22Rv1 (cell line): Measurements from ENCODE around the gene RABIF.
"Not testable (repeated sequence)": the region's sequence is repeated elsewhere in the genome, so short reads cannot be mapped to it uniquely, and the experiment has no call there.

Source experiments
- ZFX ChIP-seq: fragments of 450-650 bp; IDR thresholded peaks from 2 replicates; pipeline ENCODE4 v1.6.1; 2017; ENCODE audit warnings: antibody characterized with exemption, borderline replicate concordance
- TF ChIP-seq, protein P1 (sequence below): fragments of 450-650 bp; IDR thresholded peaks from 2 replicates; pipeline ENCODE4 v1.5.1; 2017; ENCODE audit warnings: mild to moderate bottlenecking

DNA sequence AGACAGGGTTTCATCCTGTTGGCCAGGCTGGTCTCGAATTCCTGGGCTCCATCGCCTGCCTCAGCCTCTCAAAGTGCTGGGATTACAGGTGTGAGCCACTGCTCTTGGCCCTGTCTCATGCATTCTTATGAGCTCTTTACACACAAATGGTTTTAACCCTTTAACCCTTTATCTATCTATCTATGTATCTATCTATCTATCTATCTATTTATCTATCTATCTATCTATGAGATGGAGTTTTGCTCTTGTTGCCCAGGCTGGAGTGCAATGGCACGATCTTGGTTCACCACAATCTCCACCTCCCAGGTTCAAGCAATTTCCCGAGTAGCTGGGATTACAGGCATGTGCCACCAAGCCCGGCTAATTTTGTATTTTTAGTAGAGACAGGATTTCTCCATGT, 14.9 kb upstream of the RABIF start:
- TF ChIP-seq, protein P1, sequence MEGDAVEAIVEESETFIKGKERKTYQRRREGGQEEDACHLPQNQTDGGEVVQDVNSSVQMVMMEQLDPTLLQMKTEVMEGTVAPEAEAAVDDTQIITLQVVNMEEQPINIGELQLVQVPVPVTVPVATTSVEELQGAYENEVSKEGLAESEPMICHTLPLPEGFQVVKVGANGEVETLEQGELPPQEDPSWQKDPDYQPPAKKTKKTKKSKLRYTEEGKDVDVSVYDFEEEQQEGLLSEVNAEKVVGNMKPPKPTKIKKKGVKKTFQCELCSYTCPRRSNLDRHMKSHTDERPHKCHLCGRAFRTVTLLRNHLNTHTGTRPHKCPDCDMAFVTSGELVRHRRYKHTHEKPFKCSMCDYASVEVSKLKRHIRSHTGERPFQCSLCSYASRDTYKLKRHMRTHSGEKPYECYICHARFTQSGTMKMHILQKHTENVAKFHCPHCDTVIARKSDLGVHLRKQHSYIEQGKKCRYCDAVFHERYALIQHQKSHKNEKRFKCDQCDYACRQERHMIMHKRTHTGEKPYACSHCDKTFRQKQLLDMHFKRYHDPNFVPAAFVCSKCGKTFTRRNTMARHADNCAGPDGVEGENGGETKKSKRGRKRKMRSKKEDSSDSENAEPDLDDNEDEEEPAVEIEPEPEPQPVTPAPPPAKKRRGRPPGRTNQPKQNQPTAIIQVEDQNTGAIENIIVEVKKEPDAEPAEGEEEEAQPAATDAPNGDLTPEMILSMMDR: not testable (repeated sequence)
- not testable (repeated sequence) for TF ChIP-seq ZFX
